ENCODE measurements around the gene MBNL1.
A peak's percentile ranks its signal among the peaks of the same experiment; 100 is the strongest.
"Not testable (repeated sequence)": the region's sequence is repeated elsewhere in the genome, so short reads cannot be mapped to it uniquely, and the experiment has no call there.

MBNL1 gene

GRCh38 chr3:152372633-152373032, 103.9 kb downstream of the MBNL1 start:
- Mint-ChIP-seq H3K4me3 (peak overlapping the region in 1 of 2 donors; percentile 40), H3K27ac (peak overlapping the region; percentile 57), H3K36me3 (peaks cover 64 to 73% of the 10 kb centered on the region in 2 donors), H3K9me3 (peaks cover 12 to 14% of the 10 kb centered on the region in 2 donors), H3K4me1 (peaks cover 60 to 91% of the 10 kb centered on the region in 2 donors)
- not testable (repeated sequence) for DNase-seq; ATAC-seq (replicated peaks); H3K27me3 Mint-ChIP-seq

DNA sequence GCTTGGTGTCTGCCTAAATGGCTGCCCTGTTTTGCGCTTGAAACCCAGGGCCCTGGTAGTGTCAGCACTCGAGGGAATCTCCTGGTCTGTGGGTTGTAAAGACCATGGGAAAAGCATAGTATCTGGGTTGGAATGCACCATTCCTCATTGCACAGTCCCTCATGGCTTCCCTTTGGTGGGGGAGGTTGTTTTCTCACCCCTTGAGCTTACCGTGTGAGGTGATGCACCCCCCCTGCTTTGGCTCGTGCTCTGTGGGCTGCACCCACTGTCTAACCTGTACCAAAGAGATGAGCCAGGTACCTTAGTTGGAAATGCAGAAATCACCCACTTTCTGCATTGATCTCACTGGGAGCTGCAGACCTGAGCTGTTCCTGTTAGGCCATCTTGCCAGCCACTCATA, 104.7 kb downstream of the MBNL1 start:
- DNase-seq (no peak), ATAC-seq (replicated peaks) (no peak)
- no peaks in the 10 kb centered on the region for H3K27me3 Mint-ChIP-seq
- peak overlapping the region; percentile 65 for H3K27ac Mint-ChIP-seq
- peaks cover 61 to 69% of the 10 kb centered on the region in 2 donors for H3K36me3 Mint-ChIP-seq
- peaks cover 12 to 14% of the 10 kb centered on the region in 2 donors for H3K9me3 Mint-ChIP-seq
- H3K4me1 Mint-ChIP-seq = peaks cover 54 to 86% of the 10 kb centered on the region in 2 donors
- H3K4me3 Mint-ChIP-seq = no peak overlapping the region

- peaks cover 45 to 78% of the 10 kb centered on the region in 2 donors for H3K4me1 Mint-ChIP-seq
- no peak overlapping the region for H3K27ac Mint-ChIP-seq
- H3K27me3 Mint-ChIP-seq = no peaks in the 10 kb centered on the region
- H3K4me3 Mint-ChIP-seq = no peak overlapping the region
- ATAC-seq (replicated peaks) (peak in 1 of 2 donors; percentile 14), DNase-seq (no peak)
- peaks cover 12 to 14% of the 10 kb centered on the region in 2 donors for H3K9me3 Mint-ChIP-seq
- H3K36me3 Mint-ChIP-seq = peaks cover 52 to 59% of the 10 kb centered on the region in 2 donors
These were observed 105.7 kb downstream of the MBNL1 start for GRCh38 chr3:152374262-152374990.

GRCh38 chr3:152375546-152375945, 106.8 kb downstream of the MBNL1 start:
- Mint-ChIP-seq H3K36me3 (peaks cover 46 to 52% of the 10 kb centered on the region in 2 donors), H3K27me3 (no peaks in the 10 kb centered on the region), H3K4me3 (no peak overlapping the region), H3K9me3 (peaks cover 11 to 12% of the 10 kb centered on the region in 2 donors), H3K27ac (peak overlapping the region; percentile 83), H3K4me1 (peaks cover 38 to 77% of the 10 kb centered on the region in 2 donors)
- ATAC-seq (replicated peaks) (no peak), DNase-seq (no peak)

GRCh38 chr3:152376351-152377183, 107.8 kb downstream of the MBNL1 start:
- peak; percentile 94 to 96 for ATAC-seq (replicated peaks)
- Mint-ChIP-seq H3K27me3 (no peaks in the 10 kb centered on the region), H3K4me3 (peak overlapping the region; percentile 3 to 25), H3K36me3 (peaks cover 38 to 42% of the 10 kb centered on the region in 2 donors), H3K27ac (peak overlapping the region; percentile 37), H3K9me3 (peaks cover 9 to 11% of the 10 kb centered on the region in 2 donors), H3K4me1 (peaks cover 32 to 67% of the 10 kb centered on the region in 2 donors)
- DNase-seq = peak; percentile 83

DNA sequence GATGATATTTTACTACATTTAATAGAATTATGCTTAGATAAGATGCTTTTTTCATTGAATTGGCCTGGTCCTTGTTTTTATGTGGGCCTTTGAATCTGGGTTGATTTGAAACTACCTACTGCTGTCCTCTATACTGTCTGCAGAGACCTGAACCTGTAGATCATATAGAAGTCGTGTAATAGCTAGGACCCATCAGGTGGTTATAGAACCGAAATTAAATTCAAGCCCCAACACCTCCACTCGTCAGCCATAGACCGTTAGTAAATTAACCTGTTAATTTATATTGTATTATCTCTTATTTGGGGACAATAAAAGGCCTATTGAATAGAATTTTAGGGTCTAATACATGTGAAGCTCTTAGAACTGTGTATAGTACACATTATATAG, 108.4 kb downstream of the MBNL1 start:
- peaks cover 32 to 36% of the 10 kb centered on the region in 2 donors for H3K36me3 Mint-ChIP-seq
- H3K27ac Mint-ChIP-seq = peak overlapping the region; percentile 62
- H3K27me3 Mint-ChIP-seq = no peaks in the 10 kb centered on the region
- peak; percentile 26 to 44 for ATAC-seq (replicated peaks)
- peaks cover 29 to 67% of the 10 kb centered on the region in 2 donors for H3K4me1 Mint-ChIP-seq
- peaks cover 4 to 6% of the 10 kb centered on the region in 2 donors for H3K9me3 Mint-ChIP-seq
- peak overlapping the region in 1 of 2 donors; percentile 22 for H3K4me3 Mint-ChIP-seq
- DNase-seq = no peak

DNA sequence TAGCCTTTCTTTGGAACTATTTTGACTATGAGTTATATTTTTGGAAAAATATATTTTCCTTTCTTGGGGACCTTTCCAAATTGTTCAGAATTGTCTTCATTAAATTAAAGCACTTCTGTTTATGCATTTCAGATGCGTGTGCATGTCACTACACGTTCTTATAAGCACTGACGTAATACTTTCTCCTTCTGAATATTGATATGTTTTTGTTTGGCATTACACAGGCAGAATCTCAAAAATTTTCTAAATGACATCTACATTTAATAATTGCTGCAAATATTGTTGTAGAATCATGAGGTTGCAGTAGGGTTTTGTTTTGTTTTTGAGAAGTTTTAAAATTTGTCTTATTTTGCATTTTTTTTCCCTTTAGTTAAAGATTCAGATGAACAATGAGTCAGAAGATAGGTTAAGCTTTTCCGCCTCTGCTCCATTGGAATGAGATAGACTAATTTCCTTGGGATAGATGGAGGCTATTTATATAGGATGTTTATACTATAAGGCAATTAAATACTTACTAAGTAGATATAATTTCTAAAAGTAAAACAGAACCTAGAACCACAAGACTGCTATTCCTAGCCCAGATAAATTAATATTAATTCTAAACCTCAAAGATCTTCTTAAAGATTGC, 110.8 kb downstream of the MBNL1 start:
- ATAC-seq (replicated peaks) (no peak), DNase-seq (no peak)
- Mint-ChIP-seq H3K4me1 (peaks cover 25 to 63% of the 10 kb centered on the region in 2 donors), H3K36me3 (peaks cover 25 to 26% of the 10 kb centered on the region in 2 donors), H3K27me3 (no peaks in the 10 kb centered on the region), H3K27ac (peak overlapping the region; percentile 91), H3K9me3 (peaks cover 0 to under 1% of the 10 kb centered on the region in 2 donors), H3K4me3 (no peak overlapping the region)

- Mint-ChIP-seq H3K36me3 (peaks cover 21 to 24% of the 10 kb centered on the region in 2 donors), H3K27me3 (no peaks in the 10 kb centered on the region), H3K4me3 (peak overlapping the region in 1 of 2 donors; percentile 15), H3K27ac (peak overlapping the region; percentile 91), H3K4me1 (peaks cover 25 to 58% of the 10 kb centered on the region in 2 donors), H3K9me3 (no peaks in the 10 kb centered on the region)
- ATAC-seq (replicated peaks) (no peak), DNase-seq (no peak)
These were observed 111.3 kb downstream of the MBNL1 start for GRCh38 chr3:152380043-152380442.

DNA sequence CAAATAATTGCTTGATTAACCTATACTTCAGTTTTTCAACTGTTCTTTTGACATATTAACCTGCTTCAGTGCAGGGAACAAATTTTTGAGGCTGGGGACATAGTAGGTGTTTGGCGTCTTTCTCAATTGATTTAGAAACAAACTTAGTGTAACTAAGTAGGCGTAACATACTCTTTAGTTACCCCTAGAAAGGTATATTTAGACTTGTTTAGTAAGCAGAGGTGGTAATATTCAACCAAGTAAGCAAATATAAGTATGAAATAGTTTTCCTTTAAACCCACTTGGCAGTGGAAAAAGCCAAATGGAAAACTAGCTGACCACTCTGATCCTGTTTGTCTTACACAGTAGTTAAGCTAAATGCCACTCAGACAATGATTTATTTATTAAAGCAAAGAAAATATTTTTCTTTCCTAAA, 113.2 kb downstream of the MBNL1 start:
- Mint-ChIP-seq H3K4me3 (peak overlapping the region in 1 of 2 donors; percentile 53), H3K36me3 (peaks cover 17 to 22% of the 10 kb centered on the region in 2 donors), H3K27ac (no peak overlapping the region), H3K9me3 (no peaks in the 10 kb centered on the region), H3K27me3 (no peaks in the 10 kb centered on the region), H3K4me1 (peaks cover 18 to 43% of the 10 kb centered on the region in 2 donors)
- no peak for DNase-seq
- ATAC-seq (replicated peaks) = no peak

GRCh38 chr3:152382312-152383135, 113.8 kb downstream of the MBNL1 start:
- Mint-ChIP-seq H3K9me3 (no peaks in the 10 kb centered on the region), H3K4me3 (peak overlapping the region; percentile 40 to 68), H3K27me3 (no peaks in the 10 kb centered on the region), H3K4me1 (peaks cover 20 to 40% of the 10 kb centered on the region in 2 donors), H3K36me3 (peaks cover 20 to 24% of the 10 kb centered on the region in 2 donors), H3K27ac (peak overlapping the region; percentile 90)
- no peak for ATAC-seq (replicated peaks)
- DNase-seq = no peak

GRCh38 chr3:152383136-152383606, 114.4 kb downstream of the MBNL1 start:
- Mint-ChIP-seq H3K9me3 (no peaks in the 10 kb centered on the region), H3K36me3 (peaks cover 17 to 20% of the 10 kb centered on the region in 2 donors), H3K27me3 (no peaks in the 10 kb centered on the region), H3K27ac (peak overlapping the region; percentile 75), H3K4me1 (peaks cover 20 to 42% of the 10 kb centered on the region in 2 donors), H3K4me3 (peak overlapping the region in 1 of 2 donors; percentile 68)
- DNase-seq (no peak), ATAC-seq (replicated peaks) (no peak)

DNA sequence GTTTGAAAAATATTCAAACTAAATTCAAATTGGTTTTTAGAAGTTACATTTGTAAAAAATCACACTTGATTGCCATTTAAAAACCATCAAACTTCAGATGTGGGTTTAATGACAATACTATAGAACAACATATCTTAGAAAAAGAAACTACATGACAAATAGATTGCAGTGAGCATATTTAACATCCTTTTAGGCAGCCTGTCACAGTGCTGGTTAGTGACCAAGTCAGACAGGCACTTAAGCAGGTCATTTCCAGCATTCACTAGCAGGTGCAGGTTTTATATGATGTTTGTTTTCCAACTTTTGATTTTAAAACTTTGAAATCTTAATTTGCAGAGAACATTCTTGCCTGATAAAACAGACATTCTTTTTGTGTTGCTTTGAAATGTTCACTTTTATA, 115.7 kb downstream of the MBNL1 start:
- Mint-ChIP-seq H3K36me3 (peaks cover 19 to 23% of the 10 kb centered on the region in 2 donors), H3K27me3 (no peaks in the 10 kb centered on the region), H3K4me3 (no peak overlapping the region), H3K9me3 (no peaks in the 10 kb centered on the region), H3K27ac (no peak overlapping the region), H3K4me1 (peaks cover 25 to 52% of the 10 kb centered on the region in 2 donors)
- no peak for DNase-seq
- ATAC-seq (replicated peaks) = no peak

DNA sequence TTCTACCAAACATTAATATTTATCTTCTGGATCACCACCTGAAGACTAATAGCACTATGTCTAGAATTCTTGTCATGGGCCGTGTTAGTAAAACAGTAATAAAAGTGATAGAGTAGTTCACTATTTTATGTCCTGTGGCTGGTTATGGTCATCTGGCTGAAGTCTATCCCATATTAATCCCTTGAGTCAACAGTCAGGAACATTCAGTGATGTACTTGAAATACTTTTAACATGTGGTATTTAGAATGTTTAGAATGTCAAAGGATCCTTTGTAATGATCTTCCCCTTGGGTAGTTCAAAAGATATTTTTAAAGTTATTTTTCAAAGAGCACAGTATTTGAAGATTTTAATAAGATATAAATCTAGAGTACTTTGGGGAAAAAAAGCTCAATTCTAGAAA, 117.0 kb downstream of the MBNL1 start:
- no peak overlapping the region for H3K27ac Mint-ChIP-seq
- peaks cover 25 to 46% of the 10 kb centered on the region in 2 donors for H3K4me1 Mint-ChIP-seq
- H3K4me3 Mint-ChIP-seq = no peak overlapping the region

More for the DNA sequence above, 117.0 kb downstream of the MBNL1 start:
- Mint-ChIP-seq H3K27me3 (no peaks in the 10 kb centered on the region), H3K9me3 (no peaks in the 10 kb centered on the region), H3K36me3 (peaks cover 17 to 22% of the 10 kb centered on the region in 2 donors)
- no peak for ATAC-seq (replicated peaks)
- DNase-seq = no peak
